Cardiac muscle cell (in vitro differentiated cells and primary cell): ENCODE data around the gene FEZF1. TPM values are rescaled to one million over a fixed set of nuclear protein-coding genes. Genes with fewer than 3 reads are reported as not detected.

ENCODE experiments used
- DNase-seq, 2 donors: peaks; one replicate each; pipeline versions ENCODE4 v3.0.0 to v3.0.0-alpha.2; 2010 to 2017; ENCODE audit warnings: low read depth in 1 of 2, low spot score in 1 of 2
- H3K27ac ChIP-seq: fragments of 200-600 bp; sonication (generic); 2 replicates; pipeline ENCODE4 v1.5.1; 2016
- H3K27me3 ChIP-seq: fragments of 200-600 bp; sonication (generic); 2 replicates; pipeline ENCODE4 v1.6.0; 2016; ENCODE audit warnings: control low read depth
- H3K36me3 ChIP-seq: fragments of 200-600 bp; sonication (generic); 2 replicates; pipeline ENCODE4 v1.5.1; 2016; ENCODE audit warnings: control low read depth
- H3K4me1 ChIP-seq: fragments of 200-600 bp; sonication (generic); 2 replicates; pipeline ENCODE4 v1.8.1; 2017; ENCODE audit warnings: low read depth, mild to moderate bottlenecking, mixed run types
- H3K4me3 ChIP-seq: fragments of 200-600 bp; sonication (generic); 2 replicates; pipeline ENCODE4 v1.5.1; 2016; ENCODE audit warnings: mild to moderate bottlenecking
- H3K9me3 ChIP-seq: fragments of 200-600 bp; sonication (generic); 2 replicates; pipeline ENCODE4 v1.5.1; 2017; ENCODE audit warnings: low read depth, mild to moderate bottlenecking, control low read depth
- CTCF ChIP-seq: IDR thresholded peaks from 2 replicates; pipeline ENCODE4 v1.5.1; 2012; ENCODE audit warnings: low read depth, mild to moderate bottlenecking, low read length
- polyA plus RNA-seq: library from polyadenylated mRNA; unstranded; fragments of >200 nt; fragmentation: Nextera tagmentation; extraction: Ambion mirVana; gene quantifications from 2 replicates; pipeline ENCODE4 v1.2.1, GENCODE V29; 2016
- total RNA-seq: library from RNA; depleted of rRNA; stranded (reverse); fragments of >200 nt; gene quantifications from 2 replicates; pipeline ENCODE4 v1.2.3, GENCODE V29; 2016

FEZF1 gene
- total and polyA plus RNA-seq, 2 experiments from 2014 or later, result not detected

DNA sequence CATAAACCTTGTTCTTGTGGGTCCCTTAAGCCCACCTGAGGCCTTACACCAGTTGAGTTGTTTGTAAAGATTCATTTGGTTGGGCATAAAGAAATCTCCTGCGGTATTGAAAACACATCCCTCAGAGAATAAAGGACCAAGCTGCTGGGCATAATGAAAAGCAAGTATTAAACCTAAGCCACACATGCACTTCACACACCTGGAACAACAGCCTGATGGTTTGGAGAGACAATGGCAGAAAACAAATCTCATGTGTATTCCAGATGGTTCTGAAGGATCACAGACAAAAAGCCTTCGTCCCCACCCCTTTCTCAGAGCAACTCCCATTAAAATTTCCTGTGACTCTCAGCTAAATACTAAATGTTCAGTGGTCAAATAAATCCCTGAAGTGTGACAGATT, 44.2 kb downstream of the FEZF1 start:
- no peaks in the 10 kb centered on the region for H3K4me1 ChIP-seq
- no peak for DNase-seq
- peaks cover 85% of the 10 kb centered on the region for H3K27me3 ChIP-seq
- H3K36me3 ChIP-seq, result no peaks in the 10 kb centered on the region
- TF ChIP-seq CTCF, result no peak
- H3K9me3 ChIP-seq, result no peaks in the 10 kb centered on the region
- no peak overlapping the region for H3K4me3 ChIP-seq
- H3K27ac ChIP-seq, result no peak overlapping the region

- peaks cover 87% of the 10 kb centered on the region for H3K27me3 ChIP-seq
- TF ChIP-seq CTCF, result no peak
- no peaks in the 10 kb centered on the region for H3K36me3 ChIP-seq
- H3K4me1 ChIP-seq, result no peaks in the 10 kb centered on the region
- no peaks in the 10 kb centered on the region for H3K9me3 ChIP-seq
- DNase-seq, result peak in 1 of 2 donors; percentile 56
- H3K4me3 ChIP-seq, result no peak overlapping the region
- no peak overlapping the region for H3K27ac ChIP-seq
Measured at GRCh38 chr7:122258971-122259370, 45.6 kb downstream of the FEZF1 start.

DNA sequence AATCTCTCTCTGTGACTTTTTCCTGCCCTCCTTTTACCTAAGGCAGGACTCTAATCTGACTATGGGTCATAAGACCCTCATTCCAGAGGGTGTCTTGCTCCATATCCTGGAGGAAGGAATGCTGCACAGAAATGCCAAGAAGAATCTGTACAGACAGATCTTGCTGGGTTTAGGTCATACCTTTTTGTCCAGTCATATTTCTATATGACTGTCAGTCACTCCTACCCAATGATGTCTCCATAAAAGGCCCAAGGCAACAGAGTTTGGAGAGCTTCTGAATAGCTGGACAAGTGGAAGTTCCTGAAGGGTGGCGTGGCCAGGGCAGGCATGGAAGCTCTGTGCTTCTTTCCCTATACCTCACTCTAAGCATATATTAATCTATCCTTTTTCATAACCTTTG, 47.5 kb downstream of the FEZF1 start:
- Histone ChIP-seq H3K9me3 (no peaks in the 10 kb centered on the region), H3K36me3 (no peaks in the 10 kb centered on the region), H3K4me3 (no peak overlapping the region), H3K27ac (no peak overlapping the region), H3K4me1 (no peaks in the 10 kb centered on the region), H3K27me3 (peaks cover 88% of the 10 kb centered on the region)
- no peak for DNase-seq
- TF ChIP-seq CTCF, result no peak

DNA sequence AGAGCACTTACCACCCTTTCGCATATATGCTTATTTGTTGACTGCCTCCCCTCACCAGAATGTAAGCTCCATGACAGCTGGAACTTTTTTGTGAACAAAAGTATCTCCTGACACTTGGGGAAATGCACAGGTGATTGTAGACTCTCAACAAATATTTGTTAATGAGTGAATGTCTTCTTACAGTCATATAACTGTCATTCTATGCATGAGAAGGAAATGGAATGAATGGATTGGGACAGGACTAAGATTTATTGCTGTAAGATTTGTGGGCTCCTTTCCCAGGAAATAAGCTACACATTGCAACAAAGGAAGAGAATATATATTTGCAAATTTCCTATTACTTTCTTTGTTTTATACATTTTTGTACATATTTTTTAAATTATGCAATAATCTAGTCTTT, 48.5 kb downstream of the FEZF1 start:
- DNase-seq, result no peak
- TF ChIP-seq CTCF, result no peak
- no peak overlapping the region for H3K27ac ChIP-seq
- no peaks in the 10 kb centered on the region for H3K36me3 ChIP-seq
- H3K4me3 ChIP-seq, result no peak overlapping the region
- no peaks in the 10 kb centered on the region for H3K4me1 ChIP-seq
- H3K27me3 ChIP-seq, result peaks cover 88% of the 10 kb centered on the region
- no peaks in the 10 kb centered on the region for H3K9me3 ChIP-seq

GRCh38 chr7:122255454-122255853, 49.1 kb downstream of the FEZF1 start:
- H3K36me3 ChIP-seq, result no peaks in the 10 kb centered on the region
- no peak for TF ChIP-seq CTCF
- no peaks in the 10 kb centered on the region for H3K4me1 ChIP-seq
- H3K27ac ChIP-seq, result no peak overlapping the region
- peaks cover 83% of the 10 kb centered on the region for H3K27me3 ChIP-seq
- no peak overlapping the region for H3K4me3 ChIP-seq
- H3K9me3 ChIP-seq, result no peaks in the 10 kb centered on the region
- DNase-seq, result no peak

Other genes starting within 250 kb of the FEZF1 start
- gene AASS, start 160.5 kb downstream of the FEZF1 start, total RNA-seq, result 25.0 and 42.1 TPM in 2 replicates
- gene AASS, start 160.5 kb downstream of the FEZF1 start, polyA plus RNA-seq, result 31.3 and 32.6 TPM in 2 replicates